ENCODE measurements around the gene XPNPEP1. TPM values are rescaled to one million over a fixed set of nuclear protein-coding genes. Genes with fewer than 3 reads are reported as not detected.

Gene XPNPEP1
- total RNA-seq, 1 experiment from 2014 or later = 71.3 TPM

DNA sequence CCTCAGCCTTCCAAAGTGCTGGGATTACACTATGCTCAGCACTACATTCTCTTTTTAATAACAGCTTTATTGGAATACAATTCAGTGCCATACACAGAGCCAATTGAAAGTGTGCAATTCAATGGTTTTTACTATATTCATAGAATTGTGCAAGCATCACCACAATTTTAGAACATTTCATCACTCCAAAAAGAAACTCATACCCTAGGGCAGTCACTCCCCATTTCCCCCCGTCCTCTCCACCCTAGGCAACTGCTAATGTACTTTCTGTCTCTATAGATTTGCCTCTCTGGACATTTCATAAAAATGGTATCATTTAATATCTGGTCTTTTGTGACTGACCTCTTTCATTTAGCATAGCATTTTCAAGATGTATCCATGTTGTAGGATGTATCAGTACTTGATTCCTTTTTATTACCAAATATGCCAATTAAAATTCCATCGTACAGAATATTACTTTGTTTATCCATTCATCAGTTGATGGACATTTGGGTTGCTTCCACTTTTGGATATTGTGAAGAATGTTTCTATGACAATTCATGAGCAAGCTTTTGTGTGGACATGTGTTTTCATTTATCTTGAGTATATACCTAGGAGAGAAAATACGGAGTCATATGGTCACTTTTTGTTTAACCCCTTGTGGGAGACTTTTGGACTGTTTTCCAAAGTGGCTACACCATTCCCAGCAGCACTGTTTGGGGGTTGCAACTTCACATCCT, 6.3 kb upstream of the XPNPEP1 start:
- no peaks in the 10 kb centered on the region for H3K79me2 ChIP-seq (ENCODE audit: insufficient read depth, low read length)
- no peak overlapping the region for H3K4me2 ChIP-seq (ENCODE audit: insufficient read depth, insufficient read length, low read length)
- no CpG with 5 or more reads among the region's 3 CpGs for WGBS (ENCODE audit: extremely low coverage, insufficient read length, low lambda C conversion rate)
- 0 out of 2 replicates have a peak, but pooled peaks cover 2% of the 10 kb centered on the region for H3K27me3 ChIP-seq (ENCODE audit: insufficient read depth, low read length)
- no peaks in the 10 kb centered on the region for H3K79me1 ChIP-seq (ENCODE audit: insufficient read depth, low read depth, low read length, poor library complexity, severe bottlenecking)
- H2BK20ac ChIP-seq (ENCODE audit: low read depth, low read length, poor library complexity, severe bottlenecking) = no peak overlapping the region
- H3K9me3 ChIP-seq (ENCODE audit: control insufficient read depth, low read depth, low read length) = no peaks in the 10 kb centered on the region
- H2AK5ac ChIP-seq (ENCODE audit: insufficient read length, low read length) = no peak overlapping the region
- no peak for DNase-seq
- Mint-ChIP-seq H3K27me3 (ENCODE audit: low read depth) (no peaks in the 10 kb centered on the region; the same call in 1 of the 2 replicates), H3K4me3 (no peak overlapping the region), H3K36me3 (ENCODE audit: insufficient read depth in 1 of 3, low read depth in 3 of 3) (peaks cover 0 to 11% (median 0%) of the 10 kb centered on the region in 3 experiments; a peak in 2 of 7 replicates), H3K4me1 (peaks cover 52 to 55% of the 10 kb centered on the region in 2 experiments), H3K27ac (no peak overlapping the region), H3K9me3 (no peaks in the 10 kb centered on the region; a peak in 2 of 5 replicates)
- H2BK15ac ChIP-seq (ENCODE audit: low read depth, low read length) = no peak overlapping the region
- no peak overlapping the region for H3T11ph ChIP-seq (ENCODE audit: low read length)
- H3K14ac ChIP-seq (ENCODE audit: insufficient read depth, low read length) = no peak overlapping the region
- peaks cover 18% of the 10 kb centered on the region for H3K4me1 ChIP-seq (ENCODE audit: insufficient read depth, low read length)
- H2BK5ac ChIP-seq (ENCODE audit: insufficient read length, low read length) = no peak overlapping the region
- H2BK120ac ChIP-seq (ENCODE audit: low read depth, low read length, poor library complexity, severe bottlenecking) = no peak overlapping the region
- no peak overlapping the region for H3K4ac ChIP-seq (ENCODE audit: low read depth, low read length)
- no peak overlapping the region for H2AFZ ChIP-seq (ENCODE audit: low read length)
- TF ChIP-seq, protein P1, sequence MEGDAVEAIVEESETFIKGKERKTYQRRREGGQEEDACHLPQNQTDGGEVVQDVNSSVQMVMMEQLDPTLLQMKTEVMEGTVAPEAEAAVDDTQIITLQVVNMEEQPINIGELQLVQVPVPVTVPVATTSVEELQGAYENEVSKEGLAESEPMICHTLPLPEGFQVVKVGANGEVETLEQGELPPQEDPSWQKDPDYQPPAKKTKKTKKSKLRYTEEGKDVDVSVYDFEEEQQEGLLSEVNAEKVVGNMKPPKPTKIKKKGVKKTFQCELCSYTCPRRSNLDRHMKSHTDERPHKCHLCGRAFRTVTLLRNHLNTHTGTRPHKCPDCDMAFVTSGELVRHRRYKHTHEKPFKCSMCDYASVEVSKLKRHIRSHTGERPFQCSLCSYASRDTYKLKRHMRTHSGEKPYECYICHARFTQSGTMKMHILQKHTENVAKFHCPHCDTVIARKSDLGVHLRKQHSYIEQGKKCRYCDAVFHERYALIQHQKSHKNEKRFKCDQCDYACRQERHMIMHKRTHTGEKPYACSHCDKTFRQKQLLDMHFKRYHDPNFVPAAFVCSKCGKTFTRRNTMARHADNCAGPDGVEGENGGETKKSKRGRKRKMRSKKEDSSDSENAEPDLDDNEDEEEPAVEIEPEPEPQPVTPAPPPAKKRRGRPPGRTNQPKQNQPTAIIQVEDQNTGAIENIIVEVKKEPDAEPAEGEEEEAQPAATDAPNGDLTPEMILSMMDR (conservative IDR thresholded peaks at IDR 0.05) = no peak
- no peak overlapping the region for H2BK12ac ChIP-seq (ENCODE audit: insufficient read length, low read depth, low read length)
- H4K8ac ChIP-seq (replicated peaks; ENCODE audit: insufficient read length, low read depth, low read length) = no peak overlapping the region
- H3K27ac ChIP-seq (ENCODE audit: insufficient read length, low read depth, low read length) = no peak overlapping the region
- no peak overlapping the region for H4K5ac ChIP-seq (ENCODE audit: insufficient read length, low read depth, low read length)
- no peak overlapping the region for H3K23ac ChIP-seq (ENCODE audit: insufficient read length, low read depth, low read length)
- no peak overlapping the region for H3K9ac ChIP-seq (ENCODE audit: extremely low read depth, insufficient read length, low read length)
- H4K91ac ChIP-seq (ENCODE audit: insufficient read length, low read depth, low read length) = no peak overlapping the region
- H3K56ac ChIP-seq (ENCODE audit: insufficient read length, low read depth, low read length) = no peak overlapping the region
- H3K18ac ChIP-seq (ENCODE audit: insufficient read length, low read depth, low read length) = no peak overlapping the region
- no peaks in the 10 kb centered on the region for H4K20me1 ChIP-seq (ENCODE audit: control insufficient read depth, insufficient read depth, insufficient read length)
- H3K23me2 ChIP-seq (ENCODE audit: insufficient read length, low read depth, low read length, poor library complexity, severe bottlenecking) = no peaks in the 10 kb centered on the region

All from H9 (cell line).